Transverse colon (tissue), 4 donors: ENCODE measurements around the gene CENPA. TPM values are rescaled to one million over a fixed set of nuclear protein-coding genes. Genes with fewer than 3 reads are reported as not detected.

Experiments used
- DNase-seq: peaks from one replicate; pipeline ENCODE4 v3.0.0-alpha.2; 2019
- H3K27ac ChIP-seq, 4 donors: fragments of 200-600 bp; sonication (generic); 2 replicates each; pipeline ENCODE4 v1.5.1; 2016 to 2018; ENCODE audit warnings: inconsistent platforms in 4 of 4
- H3K27me3 ChIP-seq: fragments of 200-600 bp; sonication (generic); 2 replicates; pipeline ENCODE4 v1.5.1; 2017; ENCODE audit warnings: inconsistent platforms
- H3K36me3 ChIP-seq, 4 donors: fragments of 200-600 bp; sonication (generic); 2 replicates each; pipeline ENCODE4 v1.5.1; 2017 to 2019; ENCODE audit warnings: inconsistent platforms in 4 of 4
- H3K4me1 ChIP-seq, 4 donors: fragments of 200-600 bp; sonication (generic); 2 replicates each; pipeline ENCODE4 v1.5.1; 2017 to 2020; ENCODE audit warnings: inconsistent platforms in 4 of 4
- H3K4me3 ChIP-seq, 4 donors: fragments of 200-600 bp; sonication (generic); 1 replicate in 1 of 4; 2 replicates in 3 of 4; pipeline versions ENCODE4 v1.5.1 to v1.6.1; 2017 to 2019; ENCODE audit warnings: inconsistent platforms in 4 of 4
- H3K9me3 ChIP-seq, 2 donors: fragments of 200-600 bp; sonication (generic); 2 replicates each; pipeline ENCODE4 v1.5.1; 2017 to 2019; ENCODE audit warnings: inconsistent platforms in 2 of 2
- EP300 ChIP-seq: sonication (generic); formaldehyde crosslinking; IDR thresholded peaks from one replicate; pipeline ENCODE4 v1.6.1; 2017; ENCODE audit warnings: antibody characterized with exemption, low read depth
- POLR2A ChIP-seq: fragments of 450-650 bp; IDR thresholded peaks from one replicate; pipeline ENCODE4 v1.6.1; 2016; ENCODE audit warnings: antibody characterized with exemption, mild to moderate bottlenecking, moderate library complexity
- POLR2AphosphoS5 ChIP-seq, 3 donors: sonication (generic); formaldehyde crosslinking; IDR thresholded peaks; one replicate each; pipeline ENCODE4 v1.6.1; 2016; ENCODE audit warnings: antibody characterized with exemption in 3 of 3
- WGBS, 2 donors: methylation state at CpG; one replicate each; pipeline ENCODE4 v1.1.5; 2018; ENCODE audit warnings: low coverage in 1 of 2; 5-methylcytosine and 5-hydroxymethylcytosine counted together
- in situ Hi-C, 4 donors: fragments of 200-750 bp; cut with MboI; loops; one replicate each; pipeline versions ENCODE4 v1.15.0 to v1.15.1; 2017; ENCODE audit warnings: low sequenced_read_pairs in 3 of 4, low pct_ligation_motif_present in 1 of 4, low pct_unique_long_range_greater_than_20kb in 1 of 4
- intact Hi-C: fragments of 100-400 bp; cut with DNase I; formaldehyde crosslinking; loops from one replicate; pipeline ENCODE4 v1.15.1; 2023; ENCODE audit warnings: low total_unique reads
- total RNA-seq, 4 donors: library from RNA; depleted of rRNA; stranded (reverse); fragments of >200 nt; gene quantifications; one replicate each; pipeline ENCODE4 v1.1.0, GENCODE V29; 2016
- TF ChIP-seq, protein P1 (sequence below), 5 experiments: fragments of 200-600 bp in 3 of 5; fragments of 450-650 bp in 2 of 5; sonication (generic) in 3 of 5; IDR thresholded peaks; 1 replicate in 2 of 5; 2 replicates in 3 of 5; pipeline ENCODE4 v1.5.1; 2016 to 2017; ENCODE audit warnings: antibody characterized with exemption in 5 of 5, inconsistent platforms in 3 of 5, mild to moderate bottlenecking in 2 of 5, moderate library complexity in 1 of 5

Gene CENPA
- total RNA-seq, 4 donors from 2014 or later, result 1.1 to 14.9 TPM; not detected in 2

DNA sequence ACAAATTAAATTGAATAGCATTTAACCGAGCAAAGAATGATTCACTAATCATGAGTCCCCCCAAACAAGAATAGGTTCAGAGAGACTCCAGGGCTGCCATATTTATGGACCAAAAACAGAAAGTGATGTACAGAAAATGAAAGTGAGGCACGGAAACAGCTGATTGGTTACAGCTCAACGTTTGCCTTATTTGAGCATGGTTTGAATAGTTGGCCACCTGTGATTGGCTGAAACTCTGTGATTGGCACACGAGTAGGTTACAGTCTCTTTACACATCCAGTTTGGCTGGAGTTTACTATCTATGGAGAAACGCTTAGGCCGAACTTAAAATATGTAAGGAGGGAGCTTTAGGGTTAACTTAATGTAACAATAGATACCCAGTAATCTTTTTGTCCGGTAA, 35.1 kb downstream of the CENPA start:
- no peaks in the 10 kb centered on the region for H3K4me1 ChIP-seq
- H3K27me3 ChIP-seq, result peaks cover 17% of the 10 kb centered on the region
- no peaks in the 10 kb centered on the region for H3K9me3 ChIP-seq
- TF ChIP-seq, protein P1, sequence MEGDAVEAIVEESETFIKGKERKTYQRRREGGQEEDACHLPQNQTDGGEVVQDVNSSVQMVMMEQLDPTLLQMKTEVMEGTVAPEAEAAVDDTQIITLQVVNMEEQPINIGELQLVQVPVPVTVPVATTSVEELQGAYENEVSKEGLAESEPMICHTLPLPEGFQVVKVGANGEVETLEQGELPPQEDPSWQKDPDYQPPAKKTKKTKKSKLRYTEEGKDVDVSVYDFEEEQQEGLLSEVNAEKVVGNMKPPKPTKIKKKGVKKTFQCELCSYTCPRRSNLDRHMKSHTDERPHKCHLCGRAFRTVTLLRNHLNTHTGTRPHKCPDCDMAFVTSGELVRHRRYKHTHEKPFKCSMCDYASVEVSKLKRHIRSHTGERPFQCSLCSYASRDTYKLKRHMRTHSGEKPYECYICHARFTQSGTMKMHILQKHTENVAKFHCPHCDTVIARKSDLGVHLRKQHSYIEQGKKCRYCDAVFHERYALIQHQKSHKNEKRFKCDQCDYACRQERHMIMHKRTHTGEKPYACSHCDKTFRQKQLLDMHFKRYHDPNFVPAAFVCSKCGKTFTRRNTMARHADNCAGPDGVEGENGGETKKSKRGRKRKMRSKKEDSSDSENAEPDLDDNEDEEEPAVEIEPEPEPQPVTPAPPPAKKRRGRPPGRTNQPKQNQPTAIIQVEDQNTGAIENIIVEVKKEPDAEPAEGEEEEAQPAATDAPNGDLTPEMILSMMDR (IDR thresholded peaks at IDR 0.05), result no peak
- TF ChIP-seq POLR2A (no peak), POLR2AphosphoS5 (IDR thresholded peaks at IDR 0.05) (no peak), EP300 (no peak)
- in situ Hi-C loops (no loop called here), intact Hi-C loops (no loop called here)
- H3K36me3 ChIP-seq, result no peaks in the 10 kb centered on the region
- H3K27ac ChIP-seq, result no peak overlapping the region
- H3K4me3 ChIP-seq, result no peak overlapping the region
- 80 to 95% methylated on average over 5 to 7 of the region's 7 CpGs for WGBS, 2 donors
- DNase-seq, result no peak

DNA sequence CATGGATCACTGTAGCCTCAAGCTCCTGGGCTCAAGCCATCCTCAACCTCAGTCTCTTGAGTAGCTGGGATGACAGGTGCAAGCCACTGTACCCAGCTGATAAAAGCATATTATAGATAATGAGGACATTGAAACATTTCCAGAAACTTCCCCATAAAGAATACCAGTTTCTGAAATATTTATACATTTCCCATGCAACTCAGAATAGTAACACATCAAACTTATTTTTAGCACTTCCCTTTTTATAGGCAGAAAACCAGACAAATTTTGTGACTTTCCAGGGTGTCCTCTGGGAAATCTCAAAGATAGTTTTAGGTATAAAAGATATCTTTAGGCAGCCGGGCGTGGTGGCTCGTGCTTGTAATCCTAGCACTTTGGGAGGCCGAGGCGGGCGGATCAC, 37.0 kb downstream of the CENPA start:
- no peaks in the 10 kb centered on the region for H3K9me3 ChIP-seq
- intact Hi-C loops (no loop called here), in situ Hi-C loops (no loop called here)
- H3K4me1 ChIP-seq, result no peaks in the 10 kb centered on the region
- H3K4me3 ChIP-seq, result no peak overlapping the region
- no peak for DNase-seq
- WGBS, 2 donors, result 80 to 83% methylated on average over 1 to 6 of the region's 6 CpGs
- H3K27ac ChIP-seq, result no peak overlapping the region
- no peaks in the 10 kb centered on the region for H3K36me3 ChIP-seq
- peaks cover 19% of the 10 kb centered on the region for H3K27me3 ChIP-seq
- TF ChIP-seq POLR2AphosphoS5 (IDR thresholded peaks at IDR 0.05) (no peak), POLR2A (no peak), EP300 (no peak)
- TF ChIP-seq, protein P1 (IDR thresholded peaks at IDR 0.05), result no peak

DNA sequence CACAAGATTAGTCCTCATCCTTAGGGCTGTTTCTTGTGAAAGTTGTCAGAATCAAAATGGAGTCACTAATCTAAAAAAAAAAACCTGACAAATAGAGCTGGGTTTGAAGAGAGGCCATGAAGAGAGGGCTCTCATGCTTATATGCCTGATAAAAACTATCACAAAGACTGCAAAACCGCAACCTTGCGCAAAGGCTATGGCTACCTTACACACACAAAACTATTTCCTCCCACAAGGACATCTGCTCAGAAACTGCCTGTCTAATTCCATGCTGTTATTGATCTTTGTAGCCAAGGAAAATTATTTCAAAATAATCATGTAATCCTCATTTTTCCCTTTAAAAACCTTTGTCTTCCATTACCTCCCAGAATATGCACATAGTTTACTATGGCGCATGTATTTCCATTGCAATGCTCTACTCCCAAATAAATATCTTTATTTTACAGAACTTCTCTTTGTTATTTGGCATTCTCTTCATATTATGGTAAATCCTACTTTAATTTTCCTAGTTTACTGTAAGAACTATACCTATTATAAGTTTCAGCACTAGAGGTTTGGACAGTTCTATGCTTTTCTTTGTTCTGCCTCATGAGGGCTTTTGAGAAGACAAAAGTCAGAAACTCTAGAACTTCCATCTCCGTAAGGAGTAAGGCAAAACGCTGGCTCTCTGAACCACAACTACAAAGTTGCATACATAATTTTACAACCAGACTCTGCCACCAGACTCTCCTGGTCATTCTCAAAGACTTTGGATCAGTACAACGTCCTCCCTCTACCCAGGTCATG, 52.5 kb downstream of the CENPA start:
- TF ChIP-seq, protein P1 (IDR thresholded peaks at IDR 0.05), result no peak
- TF ChIP-seq POLR2A (no peak), EP300 (no peak), POLR2AphosphoS5 (IDR thresholded peaks at IDR 0.05) (no peak)
- no peaks in the 10 kb centered on the region for H3K4me1 ChIP-seq
- H3K27ac ChIP-seq, result no peak overlapping the region
- no peaks in the 10 kb centered on the region for H3K36me3 ChIP-seq
- DNase-seq, result no peak
- in situ Hi-C loops (no loop called here), intact Hi-C loops (no loop called here)
- H3K4me3 ChIP-seq, result no peak overlapping the region
- H3K9me3 ChIP-seq, result no peaks in the 10 kb centered on the region
- H3K27me3 ChIP-seq, result peaks cover 80% of the 10 kb centered on the region
- WGBS, 2 donors, result 58 to 61% methylated on average over 5 to 6 of the region's 6 CpGs

DNA sequence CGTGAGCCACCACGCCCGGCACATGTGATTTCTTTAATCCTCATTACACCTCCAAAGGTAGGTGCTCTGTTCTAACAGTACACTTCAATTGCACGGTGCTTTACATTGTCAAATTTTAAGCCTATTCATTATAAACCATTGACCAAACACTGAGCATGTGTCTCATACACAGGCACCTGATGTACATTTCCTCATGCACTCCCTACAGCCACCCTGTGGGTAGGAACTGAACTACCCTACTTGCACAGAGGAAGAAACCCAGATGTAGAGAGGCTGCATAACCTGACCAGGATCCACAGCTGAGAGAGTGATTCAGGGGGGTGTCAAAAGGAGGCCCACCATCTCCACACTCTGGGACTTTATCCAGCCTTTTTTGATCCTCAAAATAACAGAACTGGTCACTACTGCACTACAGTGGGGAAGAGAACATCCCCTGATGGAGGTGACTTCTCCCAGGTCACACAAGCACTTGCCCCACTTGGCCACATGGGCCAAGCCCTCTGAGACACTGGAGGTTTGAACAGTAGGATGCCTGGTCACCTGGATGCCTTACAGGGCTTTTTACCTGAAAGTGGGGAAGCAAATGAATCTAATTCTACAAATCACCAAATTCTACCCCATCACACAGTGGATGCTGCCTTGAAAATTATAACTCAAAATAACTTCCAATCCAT, 55.2 kb downstream of the CENPA start:
- intact Hi-C loops (no loop called here), in situ Hi-C loops (loop anchor here in 3 of 4 donors (10.0 kb wide), 2 partner anchors 84 to 104 kb away; no protein-coding TSS in a partner anchor)
- Histone ChIP-seq H3K4me3 (no peak overlapping the region), H3K27me3 (peaks cover 91% of the 10 kb centered on the region), H3K9me3 (no peaks in the 10 kb centered on the region), H3K36me3 (no peaks in the 10 kb centered on the region), H3K4me1 (no peaks in the 10 kb centered on the region), H3K27ac (no peak overlapping the region)
- WGBS, 2 donors, result 57% methylated on average over 4 of the region's 4 CpGs; no CpG with 5 or more reads in 1 of the 2 donors
- TF ChIP-seq EP300 (no peak), POLR2A (no peak), POLR2AphosphoS5 (IDR thresholded peaks at IDR 0.05) (no peak)
- TF ChIP-seq, protein P1 (IDR thresholded peaks at IDR 0.05), result no peak
- DNase-seq, result no peak
